ENCODE results near the gene TANC1. TPM values are rescaled to one million over a fixed set of nuclear protein-coding genes. Genes with fewer than 3 reads are reported as not detected.

The TANC1 gene
- total RNA-seq, 4 donors from 2014 or later, result 20.6 to 64.8 (median 31.5) TPM

- no peak for TF ChIP-seq CTCF (IDR thresholded peaks at IDR 0.05; ENCODE audit: low read depth)
These were observed 43.7 kb downstream of the TANC1 start for GRCh38 chr2:159012142-159012541.

- TF ChIP-seq CTCF (IDR thresholded peaks at IDR 0.05; ENCODE audit: low read depth), result no peak
These were observed 44.7 kb downstream of the TANC1 start for GRCh38 chr2:159013103-159013502.

- TF ChIP-seq CTCF (IDR thresholded peaks at IDR 0.05; ENCODE audit: low read depth), result no peak
These were observed 46.7 kb downstream of the TANC1 start for GRCh38 chr2:159015174-159015573.

- no peak for TF ChIP-seq CTCF (IDR thresholded peaks at IDR 0.05; ENCODE audit: low read depth)
These were observed 47.4 kb downstream of the TANC1 start for GRCh38 chr2:159015823-159016222.

GRCh38 chr2:159017837-159018236 is 49.4 kb downstream of the TANC1 start:
- no peak for TF ChIP-seq CTCF (IDR thresholded peaks at IDR 0.05; ENCODE audit: low read depth)

GRCh38 chr2:159019021-159019420 is 50.6 kb downstream of the TANC1 start:
- TF ChIP-seq CTCF (IDR thresholded peaks at IDR 0.05; ENCODE audit: low read depth), result no peak

GRCh38 chr2:159022019-159022418 is 53.6 kb downstream of the TANC1 start:
- TF ChIP-seq CTCF (IDR thresholded peaks at IDR 0.05; ENCODE audit: low read depth), result no peak

All from subcutaneous adipose tissue (tissue), 4 donors.